ENCODE results near the gene ZFP82. TPM values are rescaled to one million over a fixed set of nuclear protein-coding genes. Genes with fewer than 3 reads are reported as not detected.
A peak's percentile ranks its signal among the peaks of the same experiment; 100 is the strongest.

Gene ZFP82
- total and polyA plus RNA-seq, 7 experiments from 2014 or later = 2.2 to 13.9 (median 7.0) TPM

- ATAC-seq (no peak), DNase-seq (no peak)
- Mint-ChIP-seq H3K4me3 (peak overlapping the region; percentile 82 to 98 (median 94)), H3K27ac (peak overlapping the region; percentile 55 to 98 (median 94)), H3K36me3 (peaks cover 3 to 32% (median 25%) of the 10 kb centered on the region in 5 donors), H3K9me3 (peaks cover 0 to 72% (median 25%) of the 10 kb centered on the region in 11 donors), H3K4me1 (peaks cover 9 to 23% (median 22%) of the 10 kb centered on the region in 7 donors), H3K27me3 (no peaks in the 10 kb centered on the region)
- intact Hi-C loops (cut with micrococcal nuclease) = loop anchor here (1.0 to 10.0 kb wide), 10 partner anchors 112 to 1217 kb away; partner anchors contain the start of genes COX6B1 (in 1 of the 2), ETV2 (in 1 of the 2), ZNF260 (in 1 of the 2) and ZNF345 (in 1 of the 2)
- ChIA-PET POLR2A (interaction anchor here (0.7 to 1.5 kb wide), 4 partner anchors 162 to 993 kb away, joined by 3 to 7 read pairs (median 4); partner anchors contain the start of genes ZNF146, ZNF527 and ZNF529), CTCF (interaction anchor here (0.5 to 0.7 kb wide), 2 partner anchors 36 to 93 kb away, joined by 3 read pairs; no protein-coding TSS in a partner anchor)
- no peaks in the 10 kb centered on the region for H3K27me3 ChIP-seq (ENCODE audit: control insufficient read depth in 2 of 2, insufficient read depth in 2 of 2, low read length in 2 of 2)
- H3K36me3 ChIP-seq (ENCODE audit: control insufficient read depth in 2 of 3, insufficient read depth in 3 of 3, low read length in 3 of 3) = peaks cover 0 to 4% (median 0%) of the 10 kb centered on the region in 3 experiments
- peak overlapping the region; percentile 86 for H3K4me3 ChIP-seq (ENCODE audit: low read length)
- H3K9me3 ChIP-seq (ENCODE audit: control insufficient read depth in 2 of 3, low read length in 3 of 3) = peaks cover 0 to 13% (median 0%) of the 10 kb centered on the region in 3 experiments
- peaks cover 0 to 10% of the 10 kb centered on the region in 2 donors for H3K4me1 ChIP-seq (ENCODE audit: control insufficient read depth in 2 of 2, insufficient read depth in 2 of 2, low read length in 2 of 2)
- no peak overlapping the region for H3K27ac ChIP-seq (ENCODE audit: low read depth, low read length)
Observed at GRCh38 chr19:36377541-36378178, 40.8 kb downstream of the ZFP82 start.

GRCh38 chr19:36373638-36374156 is 44.7 kb downstream of the ZFP82 start:
- intact Hi-C loops (cut with micrococcal nuclease) = loop anchor here (10.0 kb wide), 4 partner anchors 311 to 1221 kb away; partner anchors contain the start of genes COX6B1 (in 1 of the 2), ETV2 (in 1 of the 2), ZNF540 (in 1 of the 2) and ZNF567 (in 1 of the 2)
- no peaks in the 10 kb centered on the region for H3K27me3 Mint-ChIP-seq
- peaks cover 0 to 77% (median 45%) of the 10 kb centered on the region in 11 donors for H3K9me3 Mint-ChIP-seq
- Histone ChIP-seq H3K4me1 (ENCODE audit: control insufficient read depth in 2 of 2, insufficient read depth in 2 of 2, low read length in 2 of 2) (peaks cover 0 to 10% of the 10 kb centered on the region in 2 donors), H3K27ac (ENCODE audit: low read depth, low read length) (no peak overlapping the region), H3K36me3 (ENCODE audit: control insufficient read depth in 2 of 3, insufficient read depth in 3 of 3, low read length in 3 of 3) (peaks cover 0 to 20% (median 0%) of the 10 kb centered on the region in 3 experiments), H3K4me3 (ENCODE audit: low read length) (no peak overlapping the region), H3K27me3 (ENCODE audit: control insufficient read depth in 2 of 2, insufficient read depth in 2 of 2, low read length in 2 of 2) (no peaks in the 10 kb centered on the region), H3K9me3 (ENCODE audit: control insufficient read depth in 2 of 3, low read length in 3 of 3) (peaks cover 0 to 48% (median 4%) of the 10 kb centered on the region in 3 experiments)
- H3K36me3 Mint-ChIP-seq = peaks cover 11 to 65% (median 52%) of the 10 kb centered on the region in 5 donors
- H3K4me1 Mint-ChIP-seq = peaks cover 9 to 32% (median 24%) of the 10 kb centered on the region in 7 donors
- H3K4me3 Mint-ChIP-seq = no peak overlapping the region
- no peak overlapping the region for H3K27ac Mint-ChIP-seq
- POLR2A ChIA-PET = interaction anchor here (1.0 to 1.2 kb wide), 2 partner anchors 155 to 475 kb away, joined by 3 read pairs; partner anchors contain the start of gene ZNF260
- DNase-seq = no peak
- no peak for ATAC-seq
- CTCF ChIA-PET = interaction anchor here (0.6 kb wide), 1 partner anchor 113 kb away, joined by 4 read pairs; no protein-coding TSS in a partner anchor

- Histone ChIP-seq H3K4me3 (ENCODE audit: low read length) (no peak overlapping the region), H3K4me1 (ENCODE audit: control insufficient read depth in 2 of 2, insufficient read depth in 2 of 2, low read length in 2 of 2) (no peaks in the 10 kb centered on the region), H3K36me3 (ENCODE audit: control insufficient read depth in 2 of 3, insufficient read depth in 3 of 3, low read length in 3 of 3) (peaks cover 1 to 37% (median 1%) of the 10 kb centered on the region in 3 experiments), H3K27me3 (ENCODE audit: control insufficient read depth in 2 of 2, insufficient read depth in 2 of 2, low read length in 2 of 2) (no peaks in the 10 kb centered on the region), H3K27ac (ENCODE audit: low read depth, low read length) (no peak overlapping the region), H3K9me3 (ENCODE audit: control insufficient read depth in 2 of 3, low read length in 3 of 3) (peaks cover 0 to 66% (median 11%) of the 10 kb centered on the region in 3 experiments)
- CTCF ChIA-PET = no interaction called here
- Mint-ChIP-seq H3K4me1 (peaks cover 0 to 15% (median 10%) of the 10 kb centered on the region in 7 donors), H3K27me3 (no peaks in the 10 kb centered on the region), H3K9me3 (peaks cover 0 to 92% (median 52%) of the 10 kb centered on the region in 11 donors), H3K36me3 (peaks cover 16 to 81% (median 69%) of the 10 kb centered on the region in 5 donors), H3K4me3 (peak overlapping the region in 3 of 10 donors; percentile 11 to 38 (median 12)), H3K27ac (no peak overlapping the region)
- POLR2A ChIA-PET = no interaction called here
- ATAC-seq (no peak), DNase-seq (no peak)
- intact Hi-C loops (cut with micrococcal nuclease) = loop anchor here (10.0 kb wide), 4 partner anchors 313 to 1223 kb away; partner anchors contain the start of genes COX6B1 (in 1 of the 2), ETV2 (in 1 of the 2), ZNF540 (in 1 of the 2) and ZNF567 (in 1 of the 2)
Observed at GRCh38 chr19:36371886-36372285, 46.6 kb downstream of the ZFP82 start.

GRCh38 chr19:36363845-36364244 is 54.6 kb downstream of the ZFP82 start:
- no peak for DNase-seq
- Mint-ChIP-seq H3K36me3 (peaks cover 25 to 99% (median 90%) of the 10 kb centered on the region in 5 donors), H3K27me3 (no peaks in the 10 kb centered on the region), H3K4me1 (peaks cover 0 to 4% (median 0%) of the 10 kb centered on the region in 7 donors), H3K9me3 (peaks cover 5 to 99% (median 50%) of the 10 kb centered on the region in 11 donors), H3K27ac (no peak overlapping the region), H3K4me3 (no peak overlapping the region)
- intact Hi-C loops (cut with micrococcal nuclease) = no loop called here
- Histone ChIP-seq H3K36me3 (ENCODE audit: control insufficient read depth in 2 of 3, insufficient read depth in 3 of 3, low read length in 3 of 3) (peaks cover 23 to 89% (median 45%) of the 10 kb centered on the region in 3 experiments), H3K4me1 (ENCODE audit: control insufficient read depth in 2 of 2, insufficient read depth in 2 of 2, low read length in 2 of 2) (no peaks in the 10 kb centered on the region), H3K9me3 (ENCODE audit: control insufficient read depth in 2 of 3, low read length in 3 of 3) (peaks cover 0 to 65% (median 14%) of the 10 kb centered on the region in 3 experiments), H3K27me3 (ENCODE audit: control insufficient read depth in 2 of 2, insufficient read depth in 2 of 2, low read length in 2 of 2) (no peaks in the 10 kb centered on the region), H3K27ac (ENCODE audit: low read depth, low read length) (no peak overlapping the region), H3K4me3 (ENCODE audit: low read length) (no peak overlapping the region)
- ChIA-PET POLR2A (interaction anchor here (0.8 kb wide), 1 partner anchor 17 kb away, joined by 3 read pairs; no protein-coding TSS in a partner anchor), CTCF (no interaction called here)
- no peak for ATAC-seq

Other genes with a start within 250 kb of the ZFP82 start
- 10 to 100 TPM in 2 of 5 experiments, 1 to 10 TPM in 3; 2.7 to 11.6 (median 7.8) TPM for gene ZNF565, start 204.0 kb downstream of the ZFP82 start, total RNA-seq
- 1 to 10 TPM; 3.6 to 9.4 TPM for gene ZNF565, start 204.0 kb downstream of the ZFP82 start, polyA plus RNA-seq
- gene ZNF146, start 203.5 kb downstream of the ZFP82 start, total RNA-seq = 10 to 100 TPM; 27.7 to 77.4 (median 57.7) TPM
- 100 to 1,000 TPM in 1 of 2 donors, 10 to 100 TPM in 1; 67.6 to 111 TPM for gene ZNF146, start 203.5 kb downstream of the ZFP82 start, polyA plus RNA-seq
- 10 to 100 TPM in 2 of 5 experiments, 1 to 10 TPM in 3; 5.3 to 24.0 (median 9.2) TPM for gene ZFP14, start 39.4 kb downstream of the ZFP82 start, total RNA-seq
- gene ZFP14, start 39.4 kb downstream of the ZFP82 start, polyA plus RNA-seq = 1 to 10 TPM; 4.7 to 6.5 TPM
- gene ZNF566, start 70.9 kb upstream of the ZFP82 start, total RNA-seq = 10 to 100 TPM in 2 of 5 experiments, 1 to 10 TPM in 3; 9.2 to 29.8 (median 9.3) TPM
- 10 to 100 TPM in 1 of 2 donors, 1 to 10 TPM in 1; 9.8 to 29.1 TPM for gene ZNF566, start 70.9 kb upstream of the ZFP82 start, polyA plus RNA-seq
- gene ZNF260, start 109.6 kb upstream of the ZFP82 start, total RNA-seq = 10 to 100 TPM in 3 of 5 experiments, 1 to 10 TPM in 2; 2.9 to 13.2 (median 11.3) TPM
- gene ZNF260, start 109.6 kb upstream of the ZFP82 start, polyA plus RNA-seq = 10 to 100 TPM in 1 of 2 donors, 1 to 10 TPM in 1; 6.1 to 15.3 TPM
- 10 to 100 TPM; 22.6 to 37.8 (median 33.8) TPM for gene ZNF529, start 154.6 kb upstream of the ZFP82 start, total RNA-seq
- 10 to 100 TPM in 1 of 2 donors, 1 to 10 TPM in 1; 9.9 to 12.3 TPM for gene ZNF529, start 154.6 kb upstream of the ZFP82 start, polyA plus RNA-seq
- 10 to 100 TPM in 3 of 5 experiments, 1 to 10 TPM in 2; 5.4 to 20.2 (median 12.2) TPM for gene ZNF382, start 186.7 kb upstream of the ZFP82 start, total RNA-seq
- 10 to 100 TPM in 1 of 2 donors, 1 to 10 TPM in 1; 7.3 to 10.3 TPM for gene ZNF382, start 186.7 kb upstream of the ZFP82 start, polyA plus RNA-seq
- gene ZNF461, start 248.2 kb upstream of the ZFP82 start, total RNA-seq = 10 to 100 TPM in 3 of 5 experiments, 1 to 10 TPM in 2; 6.1 to 17.6 (median 10.9) TPM
- gene ZNF461, start 248.2 kb upstream of the ZFP82 start, polyA plus RNA-seq = 1 to 10 TPM; 4.0 to 4.6 TPM

All from naive thymus-derived CD4-positive, alpha-beta T cell (primary cell).